Activated T-helper 2 cell treated with anti-CD3 and anti-CD28 coated beads, Interferon-gamma antibody, Interleukin-2, Interleukin-4, amounts not matched to agents 10 μg/mL and 5 μg/mL and 100 μg/mL, durations not matched to agents 14 hours and 24 hours and 36 hours (primary cell): ENCODE measurements around the gene PLAGL1. TPM values are rescaled to one million over a fixed set of nuclear protein-coding genes. Genes with fewer than 3 reads are reported as not detected.

Experiments used
- total RNA-seq: library from RNA; stranded (reverse); gene quantifications from 2 replicates; pipeline ENCODE4 v1.2.3, GENCODE V29; 2022

Gene PLAGL1
- total RNA-seq, 1 donor from 2014 or later, result 15.7 TPM

Other genes starting within 250 kb of the PLAGL1 start
- 41.2 and 44.7 TPM in 2 replicates for gene LTV1, start 164.9 kb downstream of the PLAGL1 start, total RNA-seq
- not detected in 2 replicates for gene ZC2HC1B, start 143.8 kb downstream of the PLAGL1 start, total RNA-seq
- 207 and 208 TPM in 2 replicates for gene SF3B5, start 87.3 kb upstream of the PLAGL1 start, total RNA-seq
- gene STX11, start 142.3 kb upstream of the PLAGL1 start, total RNA-seq, result 19.2 and 19.7 TPM in 2 replicates